Measurements from ENCODE around the gene PPIE.

DNA sequence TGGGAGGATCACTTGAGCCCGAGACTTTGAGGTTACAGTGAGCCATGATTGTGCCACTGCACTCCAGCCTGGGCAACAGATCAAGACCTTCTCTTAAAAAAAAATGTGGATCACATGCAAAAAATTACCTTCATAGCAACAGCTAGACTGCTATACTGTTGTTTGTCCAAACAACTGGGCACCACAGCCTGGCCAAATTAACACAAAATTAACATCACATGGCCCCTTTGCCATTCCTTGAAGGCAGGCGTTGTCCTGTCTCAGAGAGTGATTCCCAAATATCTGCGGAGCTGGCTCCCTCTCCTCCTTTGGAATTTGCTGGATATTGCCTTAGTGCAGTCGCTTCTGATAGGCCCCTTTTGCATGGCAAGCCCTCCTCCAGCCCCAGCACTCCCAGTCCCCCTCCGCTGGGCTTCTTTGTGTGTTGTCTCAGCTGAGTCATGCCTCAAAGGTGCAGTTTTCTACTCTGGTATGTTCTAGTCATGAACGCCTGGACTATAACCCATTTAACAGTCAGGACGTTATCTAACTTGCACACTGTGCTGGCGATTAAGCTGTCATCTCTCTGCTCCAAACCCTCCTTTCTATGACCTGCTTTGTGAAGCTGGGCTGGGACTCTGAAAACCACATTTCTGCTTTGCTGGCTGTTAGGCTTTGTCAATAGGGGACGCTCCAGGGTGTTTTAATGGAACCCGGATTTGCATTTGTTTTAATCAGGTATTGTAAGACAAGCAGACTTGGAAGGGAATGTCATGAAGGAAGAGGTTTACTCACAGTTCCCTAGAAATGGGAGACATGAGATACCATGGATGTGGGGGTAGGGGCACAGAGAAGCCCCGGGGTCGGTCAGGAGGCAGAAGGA lies 27.3 kb upstream of the PPIE start:
- TF ChIP-seq TAF1 (IDR thresholded peaks at IDR 0.05; ENCODE audit: borderline replicate concordance, low read depth, low read length) (no peak), ELF1 (IDR thresholded peaks at IDR 0.05) (no peak), EZH2phosphoT487 (IDR thresholded peaks at IDR 0.05; ENCODE audit: borderline replicate concordance, low read depth) (no peak), POLR2AphosphoS5 (IDR thresholded peaks at IDR 0.05; ENCODE audit: low read depth, low read length) (no peak), JUND (IDR thresholded peaks at IDR 0.05) (no peak), SIN3A (IDR thresholded peaks at IDR 0.05; ENCODE audit: borderline replicate concordance, low read depth, low read length) (no peak), YY1 (IDR thresholded peaks at IDR 0.05; ENCODE audit: low read depth) (no peak)
- TF ChIP-seq, protein P1, sequence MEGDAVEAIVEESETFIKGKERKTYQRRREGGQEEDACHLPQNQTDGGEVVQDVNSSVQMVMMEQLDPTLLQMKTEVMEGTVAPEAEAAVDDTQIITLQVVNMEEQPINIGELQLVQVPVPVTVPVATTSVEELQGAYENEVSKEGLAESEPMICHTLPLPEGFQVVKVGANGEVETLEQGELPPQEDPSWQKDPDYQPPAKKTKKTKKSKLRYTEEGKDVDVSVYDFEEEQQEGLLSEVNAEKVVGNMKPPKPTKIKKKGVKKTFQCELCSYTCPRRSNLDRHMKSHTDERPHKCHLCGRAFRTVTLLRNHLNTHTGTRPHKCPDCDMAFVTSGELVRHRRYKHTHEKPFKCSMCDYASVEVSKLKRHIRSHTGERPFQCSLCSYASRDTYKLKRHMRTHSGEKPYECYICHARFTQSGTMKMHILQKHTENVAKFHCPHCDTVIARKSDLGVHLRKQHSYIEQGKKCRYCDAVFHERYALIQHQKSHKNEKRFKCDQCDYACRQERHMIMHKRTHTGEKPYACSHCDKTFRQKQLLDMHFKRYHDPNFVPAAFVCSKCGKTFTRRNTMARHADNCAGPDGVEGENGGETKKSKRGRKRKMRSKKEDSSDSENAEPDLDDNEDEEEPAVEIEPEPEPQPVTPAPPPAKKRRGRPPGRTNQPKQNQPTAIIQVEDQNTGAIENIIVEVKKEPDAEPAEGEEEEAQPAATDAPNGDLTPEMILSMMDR (IDR thresholded peaks at IDR 0.05) = no peak

Data from SK-N-SH (cell line).